ENCODE results near the gene NUP107. TPM values are rescaled to one million over a fixed set of nuclear protein-coding genes. Genes with fewer than 3 reads are reported as not detected.

Gene NUP107
- total and polyA plus RNA-seq, 3 donors from 2014 or later, result 40.3 to 76.1 (median 63.4) TPM

- WGBS, 2 donors, result 83 to 87% methylated on average over 8 of the region's 8 CpGs
- Histone ChIP-seq H3K4me3 (no peak overlapping the region), H3K9me3 (no peaks in the 10 kb centered on the region), H3K36me3 (ENCODE audit: low read depth, missing control alignments) (no peaks in the 10 kb centered on the region), H3K27ac (no peak overlapping the region), H3K27me3 (no peaks in the 10 kb centered on the region), H3K4me1 (no peaks in the 10 kb centered on the region)
- TF ChIP-seq CTCF (IDR thresholded peaks at IDR 0.05) (no peak), POLR2A (IDR thresholded peaks at IDR 0.05) (no peak)
- intact Hi-C loops (cut with DNase I; ENCODE audit: low total_unique reads), result no loop called here
- DNase-seq, result no peak
These were observed 97.2 kb downstream of the NUP107 start for GRCh38 chr12:68784015-68784414.

GRCh38 chr12:68785358-68785757 is 98.6 kb downstream of the NUP107 start:
- no peaks in the 10 kb centered on the region for H3K4me1 ChIP-seq
- intact Hi-C loops (cut with DNase I; ENCODE audit: low total_unique reads), result no loop called here
- no peaks in the 10 kb centered on the region for H3K9me3 ChIP-seq
- WGBS, 2 donors, result 43 to 66% methylated on average over 2 of the region's 2 CpGs
- peak overlapping the region in 1 of 2 donors; percentile 42 for H3K27ac ChIP-seq
- no peaks in the 10 kb centered on the region for H3K36me3 ChIP-seq (ENCODE audit: low read depth, missing control alignments)
- no peaks in the 10 kb centered on the region for H3K27me3 ChIP-seq
- no peak overlapping the region for H3K4me3 ChIP-seq
- TF ChIP-seq CTCF (IDR thresholded peaks at IDR 0.05) (no peak), POLR2A (IDR thresholded peaks at IDR 0.05) (no peak)
- DNase-seq, result no peak

GRCh38 chr12:68785823-68786222 is 99.0 kb downstream of the NUP107 start:
- TF ChIP-seq POLR2A (IDR thresholded peaks at IDR 0.05), result no peak
- TF ChIP-seq CTCF (IDR thresholded peaks at IDR 0.05), result no peak
- no peaks in the 10 kb centered on the region for H3K36me3 ChIP-seq (ENCODE audit: low read depth, missing control alignments)
- intact Hi-C loops (cut with DNase I; ENCODE audit: low total_unique reads), result no loop called here
- no peak for DNase-seq
- no peak overlapping the region for H3K27ac ChIP-seq
- H3K9me3 ChIP-seq, result no peaks in the 10 kb centered on the region
- no peak overlapping the region for H3K4me3 ChIP-seq
- H3K4me1 ChIP-seq, result no peaks in the 10 kb centered on the region
- WGBS, 2 donors, result 61 to 70% methylated on average over 5 of the region's 5 CpGs
- H3K27me3 ChIP-seq, result no peaks in the 10 kb centered on the region

- intact Hi-C loops (cut with DNase I; ENCODE audit: low total_unique reads), result no loop called here
- TF ChIP-seq CTCF (IDR thresholded peaks at IDR 0.05), result no peak
- no peak for TF ChIP-seq POLR2A (IDR thresholded peaks at IDR 0.05)
- no peaks in the 10 kb centered on the region for H3K27me3 ChIP-seq
- H3K36me3 ChIP-seq (ENCODE audit: low read depth, missing control alignments), result no peaks in the 10 kb centered on the region
- H3K9me3 ChIP-seq, result no peaks in the 10 kb centered on the region
- H3K4me1 ChIP-seq, result no peaks in the 10 kb centered on the region
- H3K4me3 ChIP-seq, result no peak overlapping the region
- peak overlapping the region; percentile 18 to 78 for H3K27ac ChIP-seq
- no peak for DNase-seq
- WGBS, 2 donors, result 91 to 92% methylated on average over 2 of the region's 2 CpGs
These were observed 100.2 kb downstream of the NUP107 start for GRCh38 chr12:68786929-68787328.

- no peaks in the 10 kb centered on the region for H3K4me1 ChIP-seq
- intact Hi-C loops (cut with DNase I; ENCODE audit: low total_unique reads), result no loop called here
- peak overlapping the region in 1 of 2 donors; percentile 72 for H3K27ac ChIP-seq
These were observed 101.9 kb downstream of the NUP107 start for GRCh38 chr12:68788554-68789143.

More at GRCh38 chr12:68788554-68789143, 101.9 kb downstream of the NUP107 start:
- no peak for DNase-seq
- Histone ChIP-seq H3K36me3 (ENCODE audit: low read depth, missing control alignments) (no peaks in the 10 kb centered on the region), H3K27me3 (no peaks in the 10 kb centered on the region), H3K4me3 (no peak overlapping the region), H3K9me3 (no peaks in the 10 kb centered on the region)
- 91 to 95% methylated on average over 3 of the region's 3 CpGs for WGBS, 2 donors
- no peak for TF ChIP-seq CTCF (IDR thresholded peaks at IDR 0.05)
- TF ChIP-seq POLR2A (IDR thresholded peaks at IDR 0.05), result no peak

Data from testis (tissue), 3 donors.